SK-MEL-5 (cell line): ENCODE data around the gene RAB21. TPM values are rescaled to one million over a fixed set of nuclear protein-coding genes. Genes with fewer than 3 reads are reported as not detected.
"Not testable (repeated sequence)": the region's sequence is repeated elsewhere in the genome, so short reads cannot be mapped to it uniquely, and the experiment has no call there.

ENCODE experiments used
- DNase-seq: peaks from one replicate; pipeline ENCODE4 v3.0.0-alpha.2; 2016; ENCODE audit warnings: low read depth, low spot score
- in situ Hi-C: cut with HindIII; loops from 2 replicates; pipeline ENCODE4 v1.10.0; 2016; ENCODE audit warnings: low sequenced_read_pairs, high pct_unique_total_duplicates, low pct_unique_long_range_greater_than_20kb
- total RNA-seq: library from RNA; depleted of rRNA; stranded (reverse); fragments of >200 nt; shearing (Covaris generic); gene quantifications from 2 replicates; pipeline ENCODE4 v1.2.3, GENCODE V29; 2014

RAB21 gene
- total RNA-seq, 1 experiment from 2014 or later = 42.0 TPM

GRCh38 chr12:71746974-71747611, 7.6 kb upstream of the RAB21 start:
- in situ Hi-C loops = no loop called here

GRCh38 chr12:71748081-71748850, 6.4 kb upstream of the RAB21 start:
- no peak for DNase-seq
- in situ Hi-C loops = no loop called here

More at GRCh38 chr12:71746974-71747611, 7.6 kb upstream of the RAB21 start:
- DNase-seq = peak; percentile 80

- DNase-seq = no peak
- in situ Hi-C loops = no loop called here
Measured at GRCh38 chr12:71749666-71750065, 5.0 kb upstream of the RAB21 start.

- in situ Hi-C loops = no loop called here
- DNase-seq = no peak
Measured at GRCh38 chr12:71752891-71753290, 1.8 kb upstream of the RAB21 start.

GRCh38 chr12:71755146-71755892, 656 bp downstream of the RAB21 start:
- in situ Hi-C loops = no loop called here
- peak; percentile 11 for DNase-seq

- in situ Hi-C loops = no loop called here
- DNase-seq = no peak
Measured at GRCh38 chr12:71756054-71756690, 1.5 kb downstream of the RAB21 start.

- DNase-seq = no peak
- in situ Hi-C loops = no loop called here
Measured at GRCh38 chr12:71759941-71760340, 5.3 kb downstream of the RAB21 start.

GRCh38 chr12:71760471-71760870, 5.8 kb downstream of the RAB21 start:
- DNase-seq = no peak
- in situ Hi-C loops = no loop called here

GRCh38 chr12:71761354-71761753, 6.7 kb downstream of the RAB21 start:
- in situ Hi-C loops, DNase-seq: not testable (repeated sequence)

- DNase-seq = no peak
- in situ Hi-C loops = no loop called here
Measured at GRCh38 chr12:71763677-71764379, 9.2 kb downstream of the RAB21 start.

- no peak for DNase-seq
- in situ Hi-C loops = no loop called here
Measured at GRCh38 chr12:71764587-71765321, 10.1 kb downstream of the RAB21 start.

GRCh38 chr12:71766202-71766601, 11.5 kb downstream of the RAB21 start:
- DNase-seq = no peak
- in situ Hi-C loops = no loop called here

- no peak for DNase-seq
- in situ Hi-C loops = no loop called here
Measured at GRCh38 chr12:71767183-71767582, 12.5 kb downstream of the RAB21 start.

- in situ Hi-C loops = no loop called here
- DNase-seq = no peak
Measured at GRCh38 chr12:71768900-71769299, 14.2 kb downstream of the RAB21 start.

GRCh38 chr12:71771069-71771468, 16.4 kb downstream of the RAB21 start:
- DNase-seq = no peak
- in situ Hi-C loops = no loop called here

- DNase-seq = no peak
- in situ Hi-C loops = no loop called here
Measured at GRCh38 chr12:71772735-71773134, 18.1 kb downstream of the RAB21 start.

- DNase-seq = peak; percentile 66
- in situ Hi-C loops = no loop called here
Measured at GRCh38 chr12:71780237-71780822, 25.7 kb downstream of the RAB21 start.
